Heart left ventricle (tissue), 16 donors: ENCODE results near the gene WIPF2. TPM values are rescaled to one million over a fixed set of nuclear protein-coding genes. Genes with fewer than 3 reads are reported as not detected.

ENCODE experiments used
- ATAC-seq, 4 donors: fragments of 200-7000 bp; cut with Tn5 transposase; one replicate each; pipeline ENCODE4 v1.9.1; 2020 to 2022; ENCODE audit warnings: moderate library complexity in 4 of 4, mild to moderate bottlenecking in 3 of 4, moderate number of reproducible peaks in 1 of 4
- DNase-seq, 5 donors: peaks; one replicate each; pipeline ENCODE4 v3.0.0-alpha.2; 2020
- H3K27ac ChIP-seq, 12 donors: fragments of 200-600 bp; sonication (generic) in 4 of 12; one replicate each; pipeline versions ENCODE4 v1.5.0 to v1.8.0; 2016 to 2022; ENCODE audit warnings: mild to moderate bottlenecking in 2 of 12
- H3K27me3 ChIP-seq, 9 donors: fragments of 200-600 bp; sonication (generic) in 2 of 9; one replicate each; pipeline versions ENCODE4 v1.5.1 to v1.8.0; 2016 to 2022; ENCODE audit warnings: mild to moderate bottlenecking in 3 of 9
- H3K36me3 ChIP-seq, 9 donors: fragments of 200-600 bp; sonication (generic) in 2 of 9; one replicate each; pipeline versions ENCODE4 v1.5.0 to v1.8.0; 2018 to 2022; ENCODE audit warnings: mild to moderate bottlenecking in 2 of 9
- H3K4me1 ChIP-seq, 12 donors: fragments of 200-600 bp; sonication (generic) in 4 of 12; one replicate each; pipeline versions ENCODE4 v1.5.0 to v1.8.0; 2016 to 2022; ENCODE audit warnings: mild to moderate bottlenecking in 3 of 12
- H3K4me3 ChIP-seq, 12 donors: fragments of 200-600 bp; sonication (generic) in 4 of 12; one replicate each; pipeline versions ENCODE4 v1.5.0 to v1.8.0; 2017 to 2022; ENCODE audit warnings: mild to moderate bottlenecking in 9 of 12, moderate library complexity in 4 of 12
- H3K9me3 ChIP-seq, 12 donors: fragments of 200-600 bp; sonication (generic) in 4 of 12; one replicate each; pipeline versions ENCODE4 v1.5.0 to v1.8.0; 2016 to 2022; ENCODE audit warnings: mild to moderate bottlenecking in 1 of 12
- POLR2A ChIP-seq, 2 donors: fragments of 450-650 bp; IDR thresholded peaks; one replicate each; pipeline ENCODE4 v1.6.1; 2017; ENCODE audit warnings: antibody characterized with exemption in 2 of 2, mild to moderate bottlenecking in 2 of 2, moderate library complexity in 2 of 2
- WGBS, 4 donors: extraction: QIAGEN DNeasy Blood & Tissue Kit in 2 of 4; methylation state at CpG; one replicate each; pipeline versions ENCODE4 v1.1.5 to v1.1.7; 2013 to 2018; 5-methylcytosine and 5-hydroxymethylcytosine counted together
- intact Hi-C, 10 donors: fragments of 100-400 bp; cut with DNase I; formaldehyde crosslinking; loops; one replicate each; pipeline versions ENCODE4 v1.11.1 to v1.14.2; 2022
- polyA plus RNA-seq, 2 donors: library from polyadenylated mRNA; stranded (reverse); fragments of 200-250 nt; gene quantifications; one replicate each; pipeline ENCODE4 v1.2.3, GENCODE V29; 2013
- total RNA-seq, 9 donors: library from RNA; depleted of rRNA in 2 of 9; stranded (reverse); fragments of >200 nt in 2 of 9; fragmentation: NEBNext Ultra II Directional in 3 of 9; extraction: Animal tissue kit (Norgen Biotek cat#: 25700) in 3 of 9; gene quantifications; one replicate each; pipeline versions ENCODE4 v1.1.0 to v1.2.4, GENCODE V29; 2016 to 2023
- TF ChIP-seq, protein P1 (sequence below), 12 donors: fragments of 200-600 bp; sonication (generic) in 4 of 12; IDR thresholded peaks; one replicate each; pipeline versions ENCODE4 v1.5.0 to v1.8.0; 2018 to 2022; ENCODE audit warnings: antibody characterized with exemption in 12 of 12, mild to moderate bottlenecking in 5 of 12
- donor health status: ischemic (EF 13 %, LVEDD 7.1; RV severe dilation, severe dysfunction).
- donor health status: healthy with polysubstance abuse.
- donor health status: DM: no; HTN: yes; CAD: no.
- donor health status: DM: no; HTN: no; CAD: no.
- donor health status: ischemic (EF 25% LVEDD 6.9; RV normal size, moderate dysfunction).
- donor health status: ischemic (EF 25% LVEDD 5.7; RV mildly dilated, moderate dysfunction).
- donor health status: healthy.
- donor health status: DM: yes; HTN: yes; CAD: no.
- donor health status: ischemic (EF 35%, LVEDD 5.7; RV mildly dilated, moderate dysfunction).
- donor health status: nonischemic (EF 11% LVEDD 7.7; RV severe dilation, severe dysfunction).
- donor health status: DM: yes; HTN: yes; CAD: no.
- donor health status: PGD.
- donor health status: ischemic (EF 29% LVEDD 5.4; RV normal size, mild dysfunction).
- donor health status: nonischemic (EF 23%, LVEDD 6.1; RV moderate dilation, normal function).

WIPF2 gene
- total and polyA plus RNA-seq, 11 donors = 6.6 to 17.6 (median 11.2) TPM

GRCh38 chr17:40318830-40319391, 99.8 kb downstream of the WIPF2 start:
- WGBS, 4 donors = 4 to 10% (median 5%) methylated on average over 11 to 13 of the region's 13 CpGs
- Histone ChIP-seq H3K27me3 (no peaks in the 10 kb centered on the region), H3K4me1 (peaks cover 17 to 96% (median 83%) of the 10 kb centered on the region in 12 donors), H3K36me3 (no peaks in the 10 kb centered on the region), H3K27ac (peak overlapping the region in 11 of 12 donors; percentile 90 to 99 (median 95)), H3K9me3 (no peaks in the 10 kb centered on the region), H3K4me3 (peak overlapping the region; percentile 76 to 100 (median 88))
- intact Hi-C loops = loop anchor here in 2 of 10 donors (2.0 to 10.0 kb wide), 2 partner anchors 26 to 654 kb away; partner anchors contain the start of genes PNMT (in 1 of the 2) and TCAP (in 1 of the 2)
- ATAC-seq (no peak), DNase-seq (peak in 2 of 5 donors; percentile 32)
- no peak for TF ChIP-seq POLR2A (IDR thresholded peaks at IDR 0.05)
- TF ChIP-seq, protein P1, sequence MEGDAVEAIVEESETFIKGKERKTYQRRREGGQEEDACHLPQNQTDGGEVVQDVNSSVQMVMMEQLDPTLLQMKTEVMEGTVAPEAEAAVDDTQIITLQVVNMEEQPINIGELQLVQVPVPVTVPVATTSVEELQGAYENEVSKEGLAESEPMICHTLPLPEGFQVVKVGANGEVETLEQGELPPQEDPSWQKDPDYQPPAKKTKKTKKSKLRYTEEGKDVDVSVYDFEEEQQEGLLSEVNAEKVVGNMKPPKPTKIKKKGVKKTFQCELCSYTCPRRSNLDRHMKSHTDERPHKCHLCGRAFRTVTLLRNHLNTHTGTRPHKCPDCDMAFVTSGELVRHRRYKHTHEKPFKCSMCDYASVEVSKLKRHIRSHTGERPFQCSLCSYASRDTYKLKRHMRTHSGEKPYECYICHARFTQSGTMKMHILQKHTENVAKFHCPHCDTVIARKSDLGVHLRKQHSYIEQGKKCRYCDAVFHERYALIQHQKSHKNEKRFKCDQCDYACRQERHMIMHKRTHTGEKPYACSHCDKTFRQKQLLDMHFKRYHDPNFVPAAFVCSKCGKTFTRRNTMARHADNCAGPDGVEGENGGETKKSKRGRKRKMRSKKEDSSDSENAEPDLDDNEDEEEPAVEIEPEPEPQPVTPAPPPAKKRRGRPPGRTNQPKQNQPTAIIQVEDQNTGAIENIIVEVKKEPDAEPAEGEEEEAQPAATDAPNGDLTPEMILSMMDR (IDR thresholded peaks at IDR 0.05) = peak in 4 of 12 donors; percentile 7 to 21 (median 12)

- WGBS, 4 donors = 53 to 61% (median 57%) methylated on average over 11 of the region's 11 CpGs
- intact Hi-C loops = loop anchor here in 2 of 10 donors (2.0 to 10.0 kb wide), 2 partner anchors 25 to 655 kb away; partner anchors contain the start of genes PNMT (in 1 of the 2) and TCAP (in 1 of the 2)
- ATAC-seq = no peak
- H3K9me3 ChIP-seq = no peaks in the 10 kb centered on the region
- peak in 3 of 5 donors; percentile 54 to 65 (median 55) for DNase-seq
- H3K4me1 ChIP-seq = peaks cover 27 to 96% (median 83%) of the 10 kb centered on the region in 12 donors
- TF ChIP-seq, protein P1 (IDR thresholded peaks at IDR 0.05) = no peak
- no peak for TF ChIP-seq POLR2A (IDR thresholded peaks at IDR 0.05)
- peak overlapping the region in 10 of 12 donors; percentile 2 to 100 (median 88) for H3K4me3 ChIP-seq
- H3K36me3 ChIP-seq = no peaks in the 10 kb centered on the region
- peak overlapping the region in 11 of 12 donors; percentile 92 to 99 (median 96) for H3K27ac ChIP-seq
- no peaks in the 10 kb centered on the region for H3K27me3 ChIP-seq
Measured at GRCh38 chr17:40319651-40320540, 100.8 kb downstream of the WIPF2 start.

- intact Hi-C loops = no loop called here
- WGBS, 4 donors = 15 to 20% (median 18%) methylated on average over 16 to 19 of the region's 19 CpGs
- Histone ChIP-seq H3K27me3 (no peaks in the 10 kb centered on the region), H3K4me1 (peaks cover 30 to 97% (median 83%) of the 10 kb centered on the region in 12 donors), H3K27ac (peak overlapping the region; percentile 92 to 99 (median 96)), H3K9me3 (no peaks in the 10 kb centered on the region), H3K4me3 (peak overlapping the region in 10 of 12 donors; percentile 4 to 100 (median 82)), H3K36me3 (no peaks in the 10 kb centered on the region)
- TF ChIP-seq, protein P1 (IDR thresholded peaks at IDR 0.05) = no peak
- peak in 1 of 2 donors; percentile 44 for TF ChIP-seq POLR2A (IDR thresholded peaks at IDR 0.05)
- peak in 4 of 5 donors; percentile 79 to 82 (median 81) for DNase-seq
- peak; percentile 5 to 10 (median 8) for ATAC-seq
Measured at GRCh38 chr17:40320756-40321523, 101.8 kb downstream of the WIPF2 start.
